MM.1S (cell line): Measurements from ENCODE around the gene NIN.

Source experiments
- CTCF ChIP-seq: fragments of 300-600 bp; sonication (generic); IDR thresholded peaks from 2 replicates; pipeline ENCODE4 v1.5.1; 2016; ENCODE audit warnings: antibody characterized with exemption, low read length, mixed read lengths
- EZH2 ChIP-seq: fragments of 300-600 bp; sonication (generic); optimal IDR thresholded peaks from 2 replicates; pipeline ENCODE3; 2017; ENCODE audit warnings: low read depth, mild to moderate bottlenecking, antibody characterized with exemption, low read length, mixed read lengths
- EZH2phosphoT487 ChIP-seq: fragments of 300-600 bp; sonication (generic); IDR thresholded peaks from 2 replicates; pipeline ENCODE4 v1.6.1; 2018; ENCODE audit warnings: antibody characterized with exemption, low read length

GRCh38 chr14:50711043-50711442 lies 119.9 kb downstream of the NIN start:
- TF ChIP-seq CTCF: no peak
- TF ChIP-seq EZH2: no peak
- TF ChIP-seq EZH2phosphoT487: no peak
